ENCODE measurements around the gene AK3.

Gene AK3

DNA sequence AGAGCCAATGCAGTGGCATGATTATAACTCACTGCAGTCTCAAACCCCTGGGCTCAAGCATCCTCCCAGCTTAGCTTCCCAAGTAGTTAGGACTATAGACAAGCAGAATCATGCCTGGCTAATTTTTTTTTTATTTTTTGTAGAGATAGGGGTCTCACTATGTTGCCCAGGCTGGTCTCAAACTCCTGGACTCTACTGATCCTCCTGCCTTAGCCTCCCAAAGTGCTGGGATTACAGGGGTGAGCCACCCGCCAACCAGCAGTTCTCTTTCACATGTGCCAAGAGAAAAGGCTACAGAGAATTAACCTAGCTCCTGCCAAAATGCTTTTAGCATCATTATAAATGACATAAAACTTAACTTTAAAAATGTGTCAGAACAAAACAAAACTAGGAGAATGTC, 8.1 kb downstream of the AK3 start:
- no peak overlapping the region for H3K4me2 ChIP-seq (ENCODE audit: low read depth, low read length)
- peaks cover 12% of the 10 kb centered on the region; the same call in 1 of the 2 replicates for H4K20me1 ChIP-seq (ENCODE audit: insufficient read depth, low read length)
- no peaks in the 10 kb centered on the region for H3K9me2 ChIP-seq (replicated peaks; ENCODE audit: insufficient read depth, low read length)
- TF ChIP-seq EZH2phosphoT487 (IDR thresholded peaks at IDR 0.05; ENCODE audit: low read length) (no peak), EZH2 (optimal IDR thresholded peaks at IDR 0.05; ENCODE audit: low read depth, low read length) (no peak)
- TF ChIP-seq, protein P1, sequence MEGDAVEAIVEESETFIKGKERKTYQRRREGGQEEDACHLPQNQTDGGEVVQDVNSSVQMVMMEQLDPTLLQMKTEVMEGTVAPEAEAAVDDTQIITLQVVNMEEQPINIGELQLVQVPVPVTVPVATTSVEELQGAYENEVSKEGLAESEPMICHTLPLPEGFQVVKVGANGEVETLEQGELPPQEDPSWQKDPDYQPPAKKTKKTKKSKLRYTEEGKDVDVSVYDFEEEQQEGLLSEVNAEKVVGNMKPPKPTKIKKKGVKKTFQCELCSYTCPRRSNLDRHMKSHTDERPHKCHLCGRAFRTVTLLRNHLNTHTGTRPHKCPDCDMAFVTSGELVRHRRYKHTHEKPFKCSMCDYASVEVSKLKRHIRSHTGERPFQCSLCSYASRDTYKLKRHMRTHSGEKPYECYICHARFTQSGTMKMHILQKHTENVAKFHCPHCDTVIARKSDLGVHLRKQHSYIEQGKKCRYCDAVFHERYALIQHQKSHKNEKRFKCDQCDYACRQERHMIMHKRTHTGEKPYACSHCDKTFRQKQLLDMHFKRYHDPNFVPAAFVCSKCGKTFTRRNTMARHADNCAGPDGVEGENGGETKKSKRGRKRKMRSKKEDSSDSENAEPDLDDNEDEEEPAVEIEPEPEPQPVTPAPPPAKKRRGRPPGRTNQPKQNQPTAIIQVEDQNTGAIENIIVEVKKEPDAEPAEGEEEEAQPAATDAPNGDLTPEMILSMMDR (IDR thresholded peaks at IDR 0.05; ENCODE audit: low read length), result no peak
- H3K4me1 ChIP-seq (ENCODE audit: low read length), result no peaks in the 10 kb centered on the region
- no peak for DNase-seq
- H3K79me2 ChIP-seq (ENCODE audit: low read length), result peaks cover 87% of the 10 kb centered on the region
- no peaks in the 10 kb centered on the region for H3F3A ChIP-seq (ENCODE audit: insufficient read depth, low read length)
- H3K9me3 ChIP-seq (replicated peaks; ENCODE audit: insufficient read depth, low read length), result no peaks in the 10 kb centered on the region
- H3K27me3 ChIP-seq (replicated peaks; ENCODE audit: insufficient read depth, low read length), result no peaks in the 10 kb centered on the region
- H3K4me3 ChIP-seq (ENCODE audit: low read length), result no peak overlapping the region
- H3K36me3 ChIP-seq (replicated peaks; ENCODE audit: insufficient read depth, low read length), result no peaks in the 10 kb centered on the region
- no peak overlapping the region for H3K9ac ChIP-seq (ENCODE audit: low read length)
- no peak overlapping the region for H3K27ac ChIP-seq (ENCODE audit: low read length)
- no peak overlapping the region for H2AFZ ChIP-seq (ENCODE audit: low read length)

DNA sequence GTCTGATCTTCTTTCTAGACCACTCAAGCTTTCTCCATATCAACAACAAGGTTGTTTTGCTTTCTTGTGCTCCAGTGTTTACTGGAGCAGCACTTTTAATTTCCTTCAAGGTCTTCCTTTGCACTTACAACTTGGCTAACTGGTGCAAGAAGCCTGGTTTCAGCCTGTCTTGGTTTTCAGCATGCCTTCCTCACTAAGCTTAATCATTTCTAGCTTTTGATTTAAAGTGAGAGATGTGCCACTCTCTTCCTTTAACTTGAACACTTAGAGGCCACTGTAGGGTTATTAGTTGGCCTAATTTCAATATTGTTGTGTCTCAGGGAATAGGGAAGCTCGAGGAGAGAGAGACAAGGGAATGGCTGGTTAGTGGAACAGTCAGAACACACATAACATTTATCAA, 13.4 kb downstream of the AK3 start:
- TF ChIP-seq EZH2 (optimal IDR thresholded peaks at IDR 0.05; ENCODE audit: low read depth, low read length) (no peak), EZH2phosphoT487 (IDR thresholded peaks at IDR 0.05; ENCODE audit: low read length) (no peak)
- TF ChIP-seq, protein P1 (IDR thresholded peaks at IDR 0.05; ENCODE audit: low read length), result no peak
- Histone ChIP-seq H3K79me2 (ENCODE audit: low read length) (peaks cover 70% of the 10 kb centered on the region), H3K4me2 (ENCODE audit: low read depth, low read length) (no peak overlapping the region), H3K4me1 (ENCODE audit: low read length) (no peaks in the 10 kb centered on the region), H3K36me3 (replicated peaks; ENCODE audit: insufficient read depth, low read length) (no peaks in the 10 kb centered on the region), H3K4me3 (ENCODE audit: low read length) (no peak overlapping the region), H3K9ac (ENCODE audit: low read length) (no peak overlapping the region), H3K27ac (ENCODE audit: low read length) (no peak overlapping the region), H3F3A (ENCODE audit: insufficient read depth, low read length) (no peaks in the 10 kb centered on the region), H4K20me1 (ENCODE audit: insufficient read depth, low read length) (no peaks in the 10 kb centered on the region), H3K9me3 (replicated peaks; ENCODE audit: insufficient read depth, low read length) (no peaks in the 10 kb centered on the region), H3K9me2 (replicated peaks; ENCODE audit: insufficient read depth, low read length) (no peaks in the 10 kb centered on the region), H2AFZ (ENCODE audit: low read length) (no peak overlapping the region), H3K27me3 (replicated peaks; ENCODE audit: insufficient read depth, low read length) (no peaks in the 10 kb centered on the region)
- DNase-seq, result no peak

DNA sequence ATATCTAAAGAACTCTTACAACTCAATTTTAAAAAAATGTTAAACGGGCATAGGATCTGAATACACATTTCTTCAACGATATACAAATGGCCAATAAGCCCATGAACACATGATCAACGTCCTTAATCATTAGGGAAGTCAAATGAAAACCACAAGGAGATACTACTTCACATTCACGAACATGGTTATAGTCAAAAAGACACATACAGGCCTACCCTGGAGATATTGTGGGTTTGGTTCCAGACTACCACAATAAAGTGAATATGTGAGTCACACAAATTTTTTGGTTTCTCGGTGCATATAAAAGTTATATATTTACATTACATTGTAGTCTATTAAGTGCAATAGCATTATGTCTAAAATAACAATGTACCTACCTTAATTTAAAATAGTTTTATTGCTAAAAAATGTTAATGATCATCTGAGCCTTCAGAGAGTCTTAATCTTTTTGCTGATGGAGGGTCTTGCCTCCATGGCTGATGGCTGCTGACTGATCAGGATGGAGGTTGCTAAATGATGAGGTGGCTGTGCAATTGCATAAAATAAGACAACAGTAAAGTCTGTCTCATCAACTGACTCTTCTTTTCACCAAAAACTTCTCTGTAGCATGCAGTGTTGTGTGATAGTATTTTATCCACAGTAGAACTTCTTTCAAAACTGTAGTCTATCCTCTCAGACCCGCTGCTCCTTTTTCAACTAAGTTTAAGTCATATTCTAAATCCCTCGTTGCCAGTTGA, 15.1 kb downstream of the AK3 start:
- H2AFZ ChIP-seq (ENCODE audit: low read length), result no peak overlapping the region
- H3K9me3 ChIP-seq (replicated peaks; ENCODE audit: insufficient read depth, low read length), result no peaks in the 10 kb centered on the region
- TF ChIP-seq, protein P1 (IDR thresholded peaks at IDR 0.05; ENCODE audit: low read length), result no peak
- no peak for TF ChIP-seq EZH2 (optimal IDR thresholded peaks at IDR 0.05; ENCODE audit: low read depth, low read length)
- no peak for TF ChIP-seq EZH2phosphoT487 (IDR thresholded peaks at IDR 0.05; ENCODE audit: low read length)
- H3K27ac ChIP-seq (ENCODE audit: low read length), result no peak overlapping the region
- H3K27me3 ChIP-seq (replicated peaks; ENCODE audit: insufficient read depth, low read length), result no peaks in the 10 kb centered on the region
- no peaks in the 10 kb centered on the region for H4K20me1 ChIP-seq (ENCODE audit: insufficient read depth, low read length)
- no peak overlapping the region for H3K4me3 ChIP-seq (ENCODE audit: low read length)
- H3K36me3 ChIP-seq (replicated peaks; ENCODE audit: insufficient read depth, low read length), result no peaks in the 10 kb centered on the region
- no peak overlapping the region for H3K9ac ChIP-seq (ENCODE audit: low read length)
- no peaks in the 10 kb centered on the region for H3F3A ChIP-seq (ENCODE audit: insufficient read depth, low read length)
- no peak overlapping the region for H3K4me2 ChIP-seq (ENCODE audit: low read depth, low read length)
- H3K79me2 ChIP-seq (ENCODE audit: low read length), result peaks cover 61% of the 10 kb centered on the region
- H3K4me1 ChIP-seq (ENCODE audit: low read length), result no peaks in the 10 kb centered on the region
- DNase-seq, result no peak
- H3K9me2 ChIP-seq (replicated peaks; ENCODE audit: insufficient read depth, low read length), result no peaks in the 10 kb centered on the region
